AG20443 (cell line): ENCODE measurements around the gene BFSP1.

Experiments used
- DNase-seq: peaks from one replicate; pipeline ENCODE4 v3.0.0; 2012; ENCODE audit warnings: low spot score, mixed read lengths

BFSP1 gene

GRCh38 chr20:17461941-17462340, 69.2 kb downstream of the BFSP1 start:
- DNase-seq, result no peak

GRCh38 chr20:17460119-17460518, 71.1 kb downstream of the BFSP1 start:
- DNase-seq, result no peak

- DNase-seq, result no peak
These were observed 73.5 kb downstream of the BFSP1 start for GRCh38 chr20:17457588-17458190.

- no peak for DNase-seq
These were observed 74.1 kb downstream of the BFSP1 start for GRCh38 chr20:17457079-17457478.

- DNase-seq, result no peak
These were observed 74.9 kb downstream of the BFSP1 start for GRCh38 chr20:17456279-17456678.

GRCh38 chr20:17453592-17453991, 77.6 kb downstream of the BFSP1 start:
- DNase-seq, result no peak

- no peak for DNase-seq
These were observed 78.7 kb downstream of the BFSP1 start for GRCh38 chr20:17452441-17452840.

GRCh38 chr20:17449031-17449430, 82.1 kb downstream of the BFSP1 start:
- no peak for DNase-seq

GRCh38 chr20:17448071-17448470, 83.1 kb downstream of the BFSP1 start:
- no peak for DNase-seq

- no peak for DNase-seq
These were observed 85.0 kb downstream of the BFSP1 start for GRCh38 chr20:17446171-17446570.

- DNase-seq, result no peak
These were observed 85.6 kb downstream of the BFSP1 start for GRCh38 chr20:17445543-17445942.

GRCh38 chr20:17444091-17444490, 87.1 kb downstream of the BFSP1 start:
- no peak for DNase-seq
